Tibial artery (tissue), 4 donors: ENCODE results near the gene INO80.

ENCODE experiments used
- DNase-seq, 2 donors: peaks; one replicate each; pipeline ENCODE4 v3.0.0-alpha.2; 2019
- H3K27ac ChIP-seq, 2 donors: fragments of 200-600 bp; sonication (generic) in 1 of 2; 1 replicate in 1 of 2; 2 replicates in 1 of 2; pipeline ENCODE4 v1.5.1; 2018 to 2019; ENCODE audit warnings: mild to moderate bottlenecking in 1 of 2
- H3K27me3 ChIP-seq, 2 donors: fragments of 200-600 bp; sonication (generic) in 1 of 2; one replicate each; pipeline versions ENCODE4 v1.5.1 to v1.6.0; 2016 to 2019
- H3K36me3 ChIP-seq, 3 donors: fragments of 200-600 bp; sonication (generic) in 2 of 3; one replicate each; pipeline ENCODE4 v1.5.1; 2016 to 2019; ENCODE audit warnings: mild to moderate bottlenecking in 2 of 3
- H3K4me1 ChIP-seq, 4 donors: fragments of 200-600 bp; sonication (generic) in 2 of 4; 1 replicate in 3 of 4; 2 replicates in 1 of 4; pipeline ENCODE4 v1.5.1; 2016 to 2019
- H3K4me3 ChIP-seq, 2 donors: fragments of 200-600 bp; sonication (generic) in 1 of 2; 1 replicate in 1 of 2; 2 replicates in 1 of 2; pipeline ENCODE4 v1.5.1; 2018 to 2019; ENCODE audit warnings: mild to moderate bottlenecking in 2 of 2
- H3K9me3 ChIP-seq, 3 donors: fragments of 200-600 bp; sonication (generic) in 1 of 3; one replicate each; pipeline ENCODE4 v1.5.1; 2016 to 2019
- CTCF ChIP-seq, 2 experiments: fragments of 200-600 bp in 1 of 2; fragments of 450-650 bp in 1 of 2; IDR thresholded peaks; one replicate each; pipeline ENCODE4 v1.5.1; 2017 to 2019; ENCODE audit warnings: antibody characterized with exemption in 2 of 2, mild to moderate bottlenecking in 1 of 2, moderate library complexity in 1 of 2
- intact Hi-C: fragments of 100-400 bp; cut with DNase I; formaldehyde crosslinking; loops from one replicate; pipeline ENCODE4 v1.15.0; 2023; ENCODE audit warnings: low total_unique reads

INO80 gene

GRCh38 chr15:40984964-40985363, 131.1 kb downstream of the INO80 start:
- TF ChIP-seq CTCF (IDR thresholded peaks at IDR 0.05) = no peak
- H3K9me3 ChIP-seq = no peaks in the 10 kb centered on the region
- no peak overlapping the region for H3K4me3 ChIP-seq
- no peak for DNase-seq
- peaks cover 40 to 80% (median 74%) of the 10 kb centered on the region in 3 donors for H3K36me3 ChIP-seq
- intact Hi-C loops = no loop called here
- peak overlapping the region; percentile 64 to 72 for H3K27ac ChIP-seq
- H3K4me1 ChIP-seq = peaks cover 0 to 68% (median 33%) of the 10 kb centered on the region in 4 donors
- no peaks in the 10 kb centered on the region for H3K27me3 ChIP-seq

- Histone ChIP-seq H3K4me1 (peaks cover 0 to 68% (median 33%) of the 10 kb centered on the region in 4 donors), H3K36me3 (peaks cover 46 to 86% (median 79%) of the 10 kb centered on the region in 3 donors), H3K27me3 (no peaks in the 10 kb centered on the region), H3K4me3 (no peak overlapping the region), H3K27ac (peak overlapping the region; percentile 64 to 72), H3K9me3 (no peaks in the 10 kb centered on the region)
- no peak for DNase-seq
- intact Hi-C loops = no loop called here
- no peak for TF ChIP-seq CTCF (IDR thresholded peaks at IDR 0.05)
Observed at GRCh38 chr15:40984406-40984805, 131.7 kb downstream of the INO80 start.

- H3K27me3 ChIP-seq = no peaks in the 10 kb centered on the region
- peaks cover 0 to 68% (median 33%) of the 10 kb centered on the region in 4 donors for H3K4me1 ChIP-seq
- peak overlapping the region; percentile 7 to 72 for H3K27ac ChIP-seq
- no peak overlapping the region for H3K4me3 ChIP-seq
- peaks cover 60 to 100% (median 93%) of the 10 kb centered on the region in 3 donors for H3K36me3 ChIP-seq
- DNase-seq = peak; percentile 45 to 84
- no peak for TF ChIP-seq CTCF (IDR thresholded peaks at IDR 0.05)
- no peaks in the 10 kb centered on the region for H3K9me3 ChIP-seq
- intact Hi-C loops = loop anchor here (1.0 kb wide), 1 partner anchor 24 kb away; no protein-coding TSS in a partner anchor
Observed at GRCh38 chr15:40982855-40983254, 133.2 kb downstream of the INO80 start.

GRCh38 chr15:40981186-40981585, 134.9 kb downstream of the INO80 start:
- peaks cover 55 to 100% (median 78%) of the 10 kb centered on the region in 3 donors for H3K36me3 ChIP-seq
- H3K4me3 ChIP-seq = no peak overlapping the region
- intact Hi-C loops = no loop called here
- no peak for DNase-seq
- H3K9me3 ChIP-seq = no peaks in the 10 kb centered on the region
- TF ChIP-seq CTCF (IDR thresholded peaks at IDR 0.05) = no peak
- peaks cover 0 to 72% (median 37%) of the 10 kb centered on the region in 4 donors for H3K4me1 ChIP-seq
- H3K27ac ChIP-seq = no peak overlapping the region
- no peaks in the 10 kb centered on the region for H3K27me3 ChIP-seq

- Histone ChIP-seq H3K4me1 (peaks cover 0 to 64% (median 31%) of the 10 kb centered on the region in 4 donors), H3K9me3 (no peaks in the 10 kb centered on the region), H3K4me3 (no peak overlapping the region), H3K27ac (no peak overlapping the region), H3K27me3 (no peaks in the 10 kb centered on the region), H3K36me3 (peaks cover 49 to 75% (median 54%) of the 10 kb centered on the region in 3 donors)
- intact Hi-C loops = no loop called here
- no peak for TF ChIP-seq CTCF (IDR thresholded peaks at IDR 0.05)
- DNase-seq = no peak
Observed at GRCh38 chr15:40978562-40978961, 137.5 kb downstream of the INO80 start.

GRCh38 chr15:40978141-40978540, 137.9 kb downstream of the INO80 start:
- Histone ChIP-seq H3K27me3 (no peaks in the 10 kb centered on the region), H3K36me3 (peaks cover 49 to 71% (median 52%) of the 10 kb centered on the region in 3 donors), H3K4me1 (peaks cover 0 to 60% (median 28%) of the 10 kb centered on the region in 4 donors), H3K4me3 (no peak overlapping the region), H3K27ac (no peak overlapping the region), H3K9me3 (no peaks in the 10 kb centered on the region)
- intact Hi-C loops = no loop called here
- no peak for DNase-seq
- TF ChIP-seq CTCF (IDR thresholded peaks at IDR 0.05) = no peak
